ENCODE data around the gene TPST1.
"Not testable (repeated sequence)": the region's sequence is repeated elsewhere in the genome, so short reads cannot be mapped to it uniquely, and the experiment has no call there.

The TPST1 gene

GRCh38 chr7:66204822-66205740 lies at the start of gene TPST1:
TSS of gene TPST1 (plus strand) at chr7:66205334. CDS start at chr7:66240426, 35,092 bp downstream.
- DNase-seq (ENCODE audit: low read depth): peak; percentile 86

GRCh38 chr7:66156035-66156434 lies 49.1 kb upstream of the TPST1 start:
- not testable (repeated sequence) for DNase-seq (ENCODE audit: low read depth)

GRCh38 chr7:66157060-66157459 lies 48.1 kb upstream of the TPST1 start:
- no peak for DNase-seq (ENCODE audit: low read depth)

GRCh38 chr7:66162622-66163021 lies 42.5 kb upstream of the TPST1 start:
- DNase-seq (ENCODE audit: low read depth): no peak

GRCh38 chr7:66163186-66163610 lies 41.9 kb upstream of the TPST1 start:
- no peak for DNase-seq (ENCODE audit: low read depth)

- DNase-seq (ENCODE audit: low read depth): no peak
These were observed 40.8 kb upstream of the TPST1 start for GRCh38 chr7:66164356-66164755.

GRCh38 chr7:66167773-66168387 lies 37.3 kb upstream of the TPST1 start:
- DNase-seq (ENCODE audit: low read depth): peak; percentile 86

GRCh38 chr7:66169616-66170015 lies 35.5 kb upstream of the TPST1 start:
- no peak for DNase-seq (ENCODE audit: low read depth)

- peak; percentile 41 for DNase-seq (ENCODE audit: low read depth)
These were observed 34.6 kb upstream of the TPST1 start for GRCh38 chr7:66170309-66171231.

GRCh38 chr7:66172536-66173401 lies 32.4 kb upstream of the TPST1 start:
- not testable (repeated sequence) for DNase-seq (ENCODE audit: low read depth)

- no peak for DNase-seq (ENCODE audit: low read depth)
These were observed 31.3 kb upstream of the TPST1 start for GRCh38 chr7:66173856-66174255.

- DNase-seq (ENCODE audit: low read depth): not testable (repeated sequence)
These were observed 30.1 kb upstream of the TPST1 start for GRCh38 chr7:66175006-66175405.

- DNase-seq (ENCODE audit: low read depth): no peak
These were observed 28.2 kb upstream of the TPST1 start for GRCh38 chr7:66176914-66177313.

- DNase-seq (ENCODE audit: low read depth): no peak
These were observed 26.9 kb upstream of the TPST1 start for GRCh38 chr7:66178258-66178657.

- no peak for DNase-seq (ENCODE audit: low read depth)
These were observed 23.8 kb upstream of the TPST1 start for GRCh38 chr7:66181329-66181728.

- no peak for DNase-seq (ENCODE audit: low read depth)
These were observed 23.3 kb upstream of the TPST1 start for GRCh38 chr7:66181845-66182244.

- DNase-seq (ENCODE audit: low read depth): no peak
These were observed 22.2 kb upstream of the TPST1 start for GRCh38 chr7:66182920-66183319.

- DNase-seq (ENCODE audit: low read depth): peak; percentile 86
These were observed 21.4 kb upstream of the TPST1 start for GRCh38 chr7:66183700-66184099.

- no peak for DNase-seq (ENCODE audit: low read depth)
These were observed 19.4 kb upstream of the TPST1 start for GRCh38 chr7:66185680-66186187.

- no peak for DNase-seq (ENCODE audit: low read depth)
These were observed 18.1 kb upstream of the TPST1 start for GRCh38 chr7:66186991-66187390.

- DNase-seq (ENCODE audit: low read depth): peak; percentile 84
These were observed 17.2 kb upstream of the TPST1 start for GRCh38 chr7:66187905-66188304.
